ENCODE measurements around the gene UGT1A3. TPM values are rescaled to one million over a fixed set of nuclear protein-coding genes. Genes with fewer than 3 reads are reported as not detected.
"Not testable (repeated sequence)": the region's sequence is repeated elsewhere in the genome, so short reads cannot be mapped to it uniquely, and the experiment has no call there.

UGT1A3 gene
- total RNA-seq, 1 donor from 2014 or later: not detected

GRCh38 chr2:233707940-233708644, 20.8 kb upstream of the UGT1A3 start:
- no peak for DNase-seq (ENCODE audit: low read depth)

- no peak for DNase-seq (ENCODE audit: low read depth)
Measured at GRCh38 chr2:233708942-233709341, 19.9 kb upstream of the UGT1A3 start.

- DNase-seq (ENCODE audit: low read depth): peak; percentile 81
Measured at GRCh38 chr2:233711312-233712008, 17.4 kb upstream of the UGT1A3 start.

GRCh38 chr2:233712611-233713261, 16.1 kb upstream of the UGT1A3 start, which contains the start of gene UGT1A5:
Gene UGT1A5, plus strand, starts transcription at chr2:233712907. Its CDS starts 85 bp downstream, at chr2:233712992.
- DNase-seq (ENCODE audit: low read depth): no peak

GRCh38 chr2:233713262-233713615, 15.6 kb upstream of the UGT1A3 start:
- no peak for DNase-seq (ENCODE audit: low read depth)

GRCh38 chr2:233714121-233714520, 14.7 kb upstream of the UGT1A3 start:
- no peak for DNase-seq (ENCODE audit: low read depth)

- DNase-seq (ENCODE audit: low read depth): no peak
Measured at GRCh38 chr2:233718552-233718951, 10.3 kb upstream of the UGT1A3 start, which contains the start of gene UGT1A4. Gene UGT1A4, plus strand, starts transcription at chr2:233718736. Its CDS starts 85 bp downstream, at chr2:233718821.

- DNase-seq (ENCODE audit: low read depth): not testable (repeated sequence)
Measured at GRCh38 chr2:233736868-233737653, 8.2 kb downstream of the UGT1A3 start.

- no peak for DNase-seq (ENCODE audit: low read depth)
Measured at GRCh38 chr2:233740870-233741269, 12.0 kb downstream of the UGT1A3 start.

- DNase-seq (ENCODE audit: low read depth): no peak
Measured at GRCh38 chr2:233743464-233744259, 14.8 kb downstream of the UGT1A3 start.

GRCh38 chr2:233745073-233745755, 16.4 kb downstream of the UGT1A3 start:
- DNase-seq (ENCODE audit: low read depth): no peak

GRCh38 chr2:233745838-233746237, 17.0 kb downstream of the UGT1A3 start:
- DNase-seq (ENCODE audit: low read depth): not testable (repeated sequence)

- DNase-seq (ENCODE audit: low read depth): no peak
Measured at GRCh38 chr2:233746475-233747282, 17.8 kb downstream of the UGT1A3 start.

GRCh38 chr2:233747283-233747544, 18.4 kb downstream of the UGT1A3 start:
- no peak for DNase-seq (ENCODE audit: low read depth)

- not testable (repeated sequence) for DNase-seq (ENCODE audit: low read depth)
Measured at GRCh38 chr2:233750689-233751088, 21.8 kb downstream of the UGT1A3 start.

- not testable (repeated sequence) for DNase-seq (ENCODE audit: low read depth)
Measured at GRCh38 chr2:233751212-233752009, 22.6 kb downstream of the UGT1A3 start.

- no peak for DNase-seq (ENCODE audit: low read depth)
Measured at GRCh38 chr2:233754872-233755611, 26.2 kb downstream of the UGT1A3 start.

Data from myocyte (in vitro differentiated cells).